ENCODE data around the gene CHTF18.
"Not testable (repeated sequence)": the region's sequence is repeated elsewhere in the genome, so short reads cannot be mapped to it uniquely, and the experiment has no call there.

CHTF18 gene

DNA sequence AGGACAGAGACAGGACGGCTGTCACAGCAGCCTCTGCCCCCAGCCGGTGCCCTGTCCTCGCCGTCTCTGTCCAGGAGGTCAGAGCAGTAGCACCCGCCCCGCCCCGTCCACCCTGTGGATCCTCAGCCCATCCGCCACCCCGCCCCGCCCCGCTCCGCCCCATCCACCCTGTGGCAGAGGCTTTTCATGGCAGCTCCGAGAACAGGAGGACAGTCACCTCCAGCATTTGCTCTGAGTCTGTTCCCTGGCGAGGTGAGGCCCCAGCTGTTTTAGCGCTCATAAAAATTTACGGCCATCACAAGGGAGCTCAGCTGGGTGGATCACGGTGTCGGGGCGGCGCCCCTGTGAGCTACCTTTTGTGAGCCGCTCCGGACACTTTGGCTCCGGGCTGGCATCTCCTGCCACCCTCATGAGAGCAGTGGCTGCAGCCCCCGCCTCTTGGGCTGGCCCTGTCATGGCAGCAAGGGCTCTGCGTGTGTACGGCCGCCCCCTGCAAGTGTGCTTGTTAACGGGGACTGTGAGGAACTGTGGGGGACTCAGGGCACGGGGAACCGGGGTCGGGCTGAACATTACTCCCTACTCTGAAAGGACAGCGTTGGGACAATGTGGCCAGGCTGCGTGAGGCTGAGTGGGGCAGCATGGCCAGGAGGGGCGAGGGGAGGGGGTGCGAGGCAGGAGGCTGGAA is 44.4 kb downstream of the CHTF18 start:
- DNase-seq, result no peak

DNA sequence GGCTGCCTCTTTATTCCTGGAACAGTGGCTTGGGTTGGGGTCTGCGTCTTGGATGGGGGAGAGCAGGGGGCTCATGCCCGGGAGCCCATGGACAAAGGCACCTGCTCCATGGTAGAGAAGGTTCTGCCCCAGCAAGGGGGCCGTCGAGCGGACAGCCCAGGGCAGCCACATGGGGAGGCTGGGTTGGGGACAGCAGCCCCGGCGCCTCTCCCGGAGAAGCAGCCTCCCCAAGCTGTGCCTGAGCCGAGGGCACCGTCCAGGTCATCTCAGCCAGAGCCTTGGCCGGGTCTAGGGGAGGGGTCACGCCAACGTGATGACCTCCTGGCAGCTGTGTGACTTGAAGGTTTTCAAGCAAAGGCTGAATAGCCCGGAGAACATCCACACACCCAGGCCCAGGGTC is 45.0 kb downstream of the CHTF18 start:
- DNase-seq, result no peak

DNA sequence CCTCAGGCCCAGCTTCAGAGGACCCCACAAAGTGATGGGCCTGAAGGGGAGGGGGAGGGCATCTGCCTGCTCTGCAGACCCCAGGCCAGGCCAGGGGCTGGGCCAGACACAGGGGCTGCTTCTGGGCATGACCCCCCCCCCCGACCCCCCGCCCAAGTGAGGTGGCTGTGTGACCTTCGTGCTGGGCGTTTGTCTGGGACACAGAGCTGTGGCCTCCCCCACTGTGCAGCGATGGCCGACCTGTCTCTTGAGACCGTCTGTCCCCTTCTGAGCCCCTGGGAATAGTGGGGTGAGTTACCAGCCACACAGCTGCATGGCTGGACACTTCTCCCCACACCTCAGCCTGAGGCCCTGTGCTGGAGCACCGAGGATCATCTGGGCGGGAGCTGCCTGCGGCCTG is 47.0 kb downstream of the CHTF18 start:
- DNase-seq, result no peak

DNA sequence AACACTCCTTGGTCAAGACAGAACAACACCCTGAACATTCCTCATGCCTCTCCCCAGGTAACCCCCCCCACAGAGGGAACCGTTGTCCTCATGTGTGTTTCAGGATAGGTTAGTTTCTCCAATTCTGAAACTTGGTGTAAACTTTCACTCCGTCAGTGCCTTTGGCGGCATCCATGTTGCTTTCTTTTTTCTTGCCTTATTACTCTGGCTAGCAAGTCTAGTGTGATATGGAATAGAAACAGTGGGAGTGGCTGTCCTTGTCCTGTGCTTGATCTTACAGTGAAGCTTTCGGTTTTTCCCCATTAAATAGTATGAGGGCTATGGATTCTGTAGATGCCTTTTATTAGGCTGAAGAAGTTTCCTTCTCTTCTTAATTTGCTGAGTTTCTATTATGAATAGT is 47.8 kb downstream of the CHTF18 start:
- no peak for DNase-seq

DNA sequence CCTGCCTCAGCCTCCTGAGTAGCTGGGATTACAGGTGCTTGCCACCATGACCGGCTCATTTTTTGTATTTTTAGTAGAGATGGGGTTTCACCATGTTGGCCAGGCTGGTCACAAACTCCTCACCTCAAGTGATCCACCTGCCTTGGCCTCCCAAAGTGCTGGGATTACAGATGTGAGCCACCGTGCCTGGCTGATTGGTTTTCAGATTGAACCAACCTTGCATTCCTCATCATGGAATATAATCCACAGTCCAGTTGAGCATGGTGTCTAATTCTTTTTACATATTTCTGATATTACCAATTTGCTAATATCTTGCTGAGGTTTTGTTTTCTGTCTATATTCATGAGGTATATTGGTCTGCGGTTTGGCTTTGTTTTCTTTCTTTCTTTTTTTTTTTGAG is 48.4 kb downstream of the CHTF18 start:
- not testable (repeated sequence) for DNase-seq

DNA sequence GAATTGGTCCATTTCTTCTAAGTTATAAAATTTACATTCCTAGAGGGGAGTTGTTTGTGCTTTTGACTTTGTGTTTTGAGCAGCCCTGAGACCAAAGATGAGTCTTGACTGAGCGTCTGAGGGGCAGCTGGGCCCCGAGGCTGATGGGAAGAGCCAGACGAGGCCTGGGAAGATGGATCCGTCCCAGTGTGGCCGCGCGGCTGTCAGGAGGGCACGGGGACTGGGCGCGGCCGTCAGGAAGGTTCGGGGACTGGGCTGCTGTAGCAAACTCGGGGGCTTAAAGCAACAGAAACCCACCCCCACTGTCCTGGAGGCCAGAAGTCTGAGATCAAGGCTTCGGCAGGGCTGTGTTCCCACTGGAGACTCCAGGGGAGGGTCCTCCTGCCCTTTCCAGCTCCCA is 50.3 kb downstream of the CHTF18 start:
- no peak for DNase-seq

DNA sequence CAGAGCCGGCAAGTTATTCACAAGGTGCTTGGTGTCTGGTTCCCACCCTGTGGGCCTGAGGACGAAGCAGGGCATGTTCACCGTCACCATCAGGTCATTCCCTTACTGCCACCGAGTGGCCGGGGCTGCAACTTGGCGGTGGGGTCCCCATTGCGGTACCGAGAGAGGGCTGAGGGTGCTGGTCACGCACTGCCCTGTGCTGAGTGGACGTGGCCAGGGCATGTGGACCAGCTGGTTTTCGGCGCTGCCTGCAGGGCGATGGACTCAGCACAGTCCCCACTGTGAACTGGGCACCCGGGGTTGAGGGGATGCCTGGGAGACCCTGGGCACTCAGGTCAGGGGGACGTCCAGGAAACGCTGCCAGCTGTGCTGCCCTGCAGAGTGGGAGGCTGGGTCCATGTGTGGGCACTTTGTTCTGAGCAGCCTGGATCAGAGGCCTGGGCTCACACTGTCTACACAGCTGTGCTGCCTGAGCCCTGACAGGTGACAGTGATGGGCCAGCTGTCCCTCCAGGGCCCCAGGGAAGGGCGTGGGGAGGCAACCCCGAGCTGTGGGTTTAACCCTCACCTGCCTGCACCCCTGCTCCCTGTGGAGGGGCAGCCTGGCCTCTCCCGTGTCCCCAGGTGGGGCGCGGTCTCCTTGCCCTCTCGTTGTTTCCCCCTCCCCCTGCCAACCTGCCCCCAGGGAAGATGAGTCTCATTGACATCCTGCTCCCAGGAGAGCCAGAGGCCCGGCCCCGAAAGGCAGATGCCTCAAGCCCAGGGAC is 51.4 kb downstream of the CHTF18 start:
- no peak for DNase-seq

DNA sequence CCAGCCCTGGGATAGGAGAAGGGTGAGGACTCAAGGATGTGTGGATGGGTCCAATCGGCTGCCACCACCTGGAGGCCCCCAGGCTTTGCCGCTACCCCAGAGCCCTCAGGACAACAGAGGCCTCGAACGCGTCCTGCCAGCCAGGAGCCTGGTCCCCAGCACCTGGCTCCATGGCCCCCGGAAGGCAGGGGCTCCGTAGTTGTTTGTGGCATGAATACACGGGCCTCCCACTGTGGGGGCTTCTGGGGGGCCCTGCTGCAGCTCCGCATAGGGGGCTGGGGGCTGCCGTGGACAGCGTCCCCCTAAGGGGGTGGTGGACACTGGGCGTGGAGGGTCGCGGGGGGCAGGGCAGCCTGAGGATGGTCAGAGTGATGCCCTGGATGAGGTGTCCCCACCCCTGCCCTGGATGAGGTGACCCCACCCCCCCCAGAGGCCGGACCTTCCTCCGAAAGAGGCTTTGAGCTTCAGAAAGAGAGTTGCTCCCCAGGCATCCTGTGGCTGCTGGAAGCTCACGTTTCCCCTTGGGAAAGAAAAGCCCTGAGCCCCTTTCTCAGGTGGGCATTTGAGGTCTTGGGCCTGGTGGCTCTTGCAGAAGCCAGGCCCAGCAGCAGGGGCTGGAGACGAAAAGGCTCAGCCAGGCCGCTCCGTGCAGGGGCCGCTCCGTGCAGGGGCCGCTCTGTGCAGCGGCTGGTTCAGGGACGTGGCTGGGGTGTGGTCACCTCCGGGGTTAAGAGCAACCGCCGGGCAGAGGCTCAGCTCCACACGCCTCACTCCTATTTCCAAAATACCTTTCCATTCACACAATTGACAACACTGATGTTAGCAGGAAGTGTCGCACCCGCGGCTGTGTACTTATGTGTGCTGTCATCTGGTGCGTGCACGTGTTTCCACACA is 52.4 kb downstream of the CHTF18 start:
- DNase-seq, result no peak

DNA sequence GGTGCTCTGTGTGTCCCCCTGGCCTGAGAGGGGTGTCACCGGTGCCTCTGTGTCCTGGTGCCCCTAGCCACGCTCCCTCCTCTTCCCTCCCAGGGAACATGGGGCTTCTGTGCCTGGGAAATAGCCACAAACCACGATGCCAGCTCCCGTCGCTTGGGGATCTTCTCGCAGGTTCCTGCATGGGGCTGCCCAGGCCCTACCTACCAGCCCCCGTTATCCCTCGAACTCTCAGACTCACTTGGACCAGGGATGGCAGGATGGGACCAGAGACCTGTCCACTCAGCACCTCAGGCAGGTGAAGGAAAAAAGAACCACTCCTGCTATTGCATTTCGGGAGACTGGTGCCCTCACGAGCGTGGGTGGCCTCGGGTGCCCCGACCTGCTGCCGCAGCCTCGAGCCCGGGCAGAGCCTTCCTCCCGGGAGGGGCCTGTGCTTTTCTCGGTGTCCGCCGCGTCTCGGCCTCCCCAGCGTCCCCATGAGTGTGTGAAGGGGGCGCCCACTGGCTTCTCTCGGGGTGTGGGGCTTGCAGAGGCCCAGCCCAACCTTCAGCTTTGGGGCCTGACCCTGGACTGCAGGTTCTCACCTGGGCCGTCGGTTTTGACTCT is 53.1 kb downstream of the CHTF18 start:
- no peak for DNase-seq

DNA sequence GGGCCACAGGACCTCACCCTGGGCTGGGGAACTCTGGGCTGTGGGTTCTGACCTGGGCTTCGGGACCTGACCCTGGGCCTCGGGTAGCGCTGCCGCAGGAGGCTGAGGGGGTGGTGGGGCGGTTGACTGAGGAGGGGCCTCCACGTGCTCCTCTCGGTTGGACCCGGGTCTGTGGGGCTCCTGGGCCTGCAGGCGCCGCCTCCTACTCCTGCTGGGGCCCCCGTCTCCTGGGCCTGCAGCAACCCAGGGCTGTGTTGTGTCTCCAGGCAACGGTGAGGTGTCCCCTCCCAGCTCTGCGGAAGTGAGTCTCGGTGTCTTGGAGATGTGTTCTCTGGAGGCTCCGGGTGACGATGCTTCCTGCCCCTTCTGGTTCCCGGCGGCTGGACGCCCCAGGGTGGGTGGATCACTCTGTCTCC is 53.6 kb downstream of the CHTF18 start:
- DNase-seq, result no peak

DNA sequence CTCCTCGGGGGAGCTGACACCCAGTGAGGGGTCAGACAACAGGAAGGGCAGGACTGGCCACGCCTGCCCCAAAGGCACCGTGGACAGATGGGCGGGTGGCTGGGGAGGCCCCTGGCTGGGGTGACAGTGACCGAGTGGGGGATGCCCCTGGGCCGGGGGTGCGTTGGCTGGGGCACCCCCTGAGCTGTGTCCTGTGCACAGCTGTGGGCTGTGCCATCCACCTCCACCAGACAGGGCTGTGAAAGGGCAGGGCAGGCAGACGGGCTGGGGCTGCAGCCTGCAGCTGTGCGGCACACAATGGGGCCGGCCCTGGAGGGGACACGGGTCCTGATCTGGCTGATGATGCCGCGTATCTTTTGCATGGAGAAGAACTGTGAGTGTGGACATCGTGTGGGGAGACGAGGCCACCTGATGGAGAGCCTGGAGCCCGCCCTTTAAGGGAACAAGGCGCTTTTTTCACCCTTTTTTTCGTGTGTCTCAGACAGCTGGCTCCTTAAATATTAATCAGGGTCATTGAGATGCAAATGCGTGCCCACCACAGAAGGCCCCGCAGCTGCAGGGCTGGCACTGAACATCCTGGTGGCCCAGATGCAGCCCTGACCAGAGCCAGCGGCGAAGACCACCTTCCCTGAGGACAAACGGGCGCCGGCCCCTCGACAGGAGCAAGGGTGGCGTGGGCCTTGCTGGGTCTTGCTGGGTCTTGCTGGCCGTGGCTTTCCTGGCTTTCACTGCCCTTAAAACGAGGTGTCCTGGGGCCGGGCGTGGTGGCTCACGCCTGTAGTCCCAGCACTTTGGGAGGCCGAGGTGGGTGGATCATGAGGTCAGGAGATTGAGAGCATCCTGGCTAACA is 54.5 kb downstream of the CHTF18 start:
- no peak for DNase-seq

DNA sequence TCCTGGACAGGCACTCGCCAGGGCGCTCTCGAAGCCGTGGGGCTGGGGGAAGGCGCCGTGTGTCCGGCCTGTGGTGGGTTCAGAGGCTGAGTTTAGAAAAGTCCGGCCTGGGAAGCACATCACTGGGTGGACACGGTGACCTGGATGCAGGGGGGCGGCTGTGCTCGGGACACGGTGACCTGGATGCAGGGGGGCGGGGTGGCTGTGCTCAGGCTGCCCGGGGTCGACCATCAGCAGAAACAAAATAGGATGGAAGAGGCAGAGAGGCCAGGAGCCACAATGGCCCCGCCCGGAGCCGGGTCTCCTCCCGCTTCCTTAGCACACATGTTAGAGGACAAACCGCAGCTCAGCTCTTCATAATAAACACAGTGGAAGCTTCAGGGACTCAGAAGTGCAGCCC is 55.4 kb downstream of the CHTF18 start:
- no peak for DNase-seq

DNA sequence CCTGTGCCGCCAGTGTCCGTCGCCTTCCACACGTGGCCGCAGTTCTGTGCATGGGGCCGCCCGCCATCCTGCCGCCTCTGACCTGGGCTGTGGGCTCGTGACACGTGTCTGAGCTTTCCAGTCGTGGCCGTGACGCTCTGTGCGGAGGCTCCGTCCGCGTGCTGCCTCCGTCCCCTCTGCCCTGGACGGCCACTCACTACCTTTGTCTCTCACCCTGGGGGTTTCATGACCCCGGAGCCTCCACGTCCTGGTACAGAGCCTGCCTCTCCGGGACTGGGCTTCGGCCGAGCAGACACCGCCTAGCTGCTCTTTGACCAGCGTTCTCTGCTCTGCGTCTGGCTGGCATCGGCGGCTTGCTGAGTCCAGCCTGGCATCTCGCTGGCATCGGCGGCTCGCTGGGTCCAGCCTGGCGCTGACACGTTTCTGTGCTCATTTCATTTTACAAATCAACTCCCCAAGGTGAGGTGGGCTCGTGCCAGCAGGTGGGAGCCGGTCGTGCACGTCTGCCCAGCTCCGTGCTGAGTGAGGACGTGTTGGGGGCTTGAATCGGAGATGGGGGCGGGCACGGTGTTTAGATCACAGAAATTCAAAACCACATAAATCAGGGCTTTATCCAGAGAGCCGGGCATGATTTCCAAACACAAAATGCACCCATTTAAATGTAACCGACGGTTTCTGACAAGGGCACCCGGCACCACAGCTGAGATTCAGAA is 56.4 kb downstream of the CHTF18 start:
- DNase-seq, result no peak

DNA sequence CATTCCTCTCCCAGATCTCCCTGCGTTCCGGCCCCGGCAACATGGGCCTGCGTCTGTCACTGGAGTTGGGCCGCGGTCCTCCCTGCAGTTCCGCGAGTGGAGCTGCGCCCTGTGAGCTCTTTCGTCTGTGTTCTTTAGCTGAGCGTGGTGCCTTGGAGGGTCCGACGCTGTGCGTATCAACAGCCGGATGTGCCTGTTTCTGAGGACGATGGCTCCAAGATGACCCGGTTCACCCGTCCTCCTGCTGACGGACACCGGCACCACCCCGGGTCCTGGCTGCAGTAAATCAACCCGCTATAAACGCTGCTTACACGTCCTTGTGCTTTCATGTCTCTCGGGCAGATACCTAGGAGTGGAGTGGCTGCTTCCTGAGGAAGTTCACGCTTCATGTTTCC is 56.9 kb downstream of the CHTF18 start:
- DNase-seq, result no peak

DNA sequence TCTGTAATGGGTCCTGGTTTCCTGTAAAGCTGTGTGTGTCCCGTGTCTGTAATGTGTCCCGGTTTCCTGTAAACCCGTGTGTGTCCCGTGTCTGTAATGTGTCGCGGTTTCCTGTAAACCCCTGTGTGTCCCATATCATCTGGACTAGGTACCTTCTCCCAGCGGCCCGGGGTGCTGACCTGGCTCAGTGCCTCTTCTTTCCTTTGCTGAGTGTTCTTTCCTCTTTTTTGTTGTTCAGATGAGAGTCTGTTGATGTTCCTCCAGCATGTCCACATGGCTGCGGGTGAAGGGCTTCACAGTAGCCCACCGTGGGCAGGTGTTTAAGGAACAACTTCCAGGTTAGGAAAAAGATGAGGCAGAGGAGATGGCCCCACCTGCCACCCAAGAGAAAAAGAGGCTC is 58.7 kb downstream of the CHTF18 start:
- no peak for DNase-seq
